ENCODE measurements around the gene DNAJB7.
A peak's percentile ranks its signal among the peaks of the same experiment; 100 is the strongest.
"Not testable (repeated sequence)": the region's sequence is repeated elsewhere in the genome, so short reads cannot be mapped to it uniquely, and the experiment has no call there.

Gene DNAJB7

DNA sequence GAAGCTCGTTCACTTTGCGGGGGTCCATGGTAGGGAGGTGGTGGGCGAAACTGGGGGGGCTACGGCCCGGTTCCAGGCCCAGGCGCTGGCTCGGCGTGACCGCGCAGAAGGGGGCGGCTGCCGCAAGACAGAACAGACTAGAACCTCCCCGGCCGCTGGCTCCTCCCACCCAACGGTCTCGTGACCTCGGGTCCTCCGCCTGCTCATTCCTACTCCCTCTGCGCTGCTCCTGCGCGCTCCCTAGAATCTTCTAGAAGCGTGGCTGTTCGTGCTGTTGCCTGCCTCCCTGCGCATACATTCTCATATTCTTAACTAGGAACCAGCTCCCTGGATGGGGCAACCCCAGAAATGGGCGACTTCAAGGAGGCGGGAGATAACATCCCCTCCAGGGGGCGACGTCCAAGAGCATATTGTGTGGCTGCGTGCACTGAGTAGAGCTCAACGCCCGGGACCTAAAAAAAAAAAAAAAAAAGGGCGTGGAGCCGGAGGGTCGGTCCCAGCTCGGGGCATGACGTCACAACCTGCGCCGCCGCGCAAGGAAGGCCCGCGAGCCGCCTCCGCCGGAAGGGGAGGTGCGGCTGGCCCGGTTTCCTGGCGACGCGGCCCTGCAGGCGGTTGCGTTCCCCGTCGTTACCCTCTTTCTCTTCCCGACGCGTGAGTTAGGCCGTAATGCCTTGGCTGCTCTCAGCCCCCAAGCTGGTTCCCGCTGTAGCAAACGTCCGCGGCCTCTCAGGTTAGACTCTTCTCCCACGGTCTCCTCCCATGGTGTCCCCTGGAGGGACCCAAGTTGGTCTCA lies 5.2 kb downstream of the DNAJB7 start, which contains the start of the genes ST13 and XPNPEP3:
Gene ST13, minus strand, starts transcription at position 127 of the 796 bp plus-strand sequence. Its CDS starts 99 bp downstream, at position 28.
Gene XPNPEP3, plus strand, starts transcription at position 636 of the 796 bp plus-strand sequence. Its CDS starts 34 bp downstream, at position 670.
- DNase-seq: peak; percentile 98 to 99
- TF ChIP-seq GATA1 (IDR thresholded peaks at IDR 0.05; ENCODE audit: low read depth, low read length) (no peak), POLR2A (IDR thresholded peaks at IDR 0.05; ENCODE audit: low read length) (peak; percentile 82)

DNA sequence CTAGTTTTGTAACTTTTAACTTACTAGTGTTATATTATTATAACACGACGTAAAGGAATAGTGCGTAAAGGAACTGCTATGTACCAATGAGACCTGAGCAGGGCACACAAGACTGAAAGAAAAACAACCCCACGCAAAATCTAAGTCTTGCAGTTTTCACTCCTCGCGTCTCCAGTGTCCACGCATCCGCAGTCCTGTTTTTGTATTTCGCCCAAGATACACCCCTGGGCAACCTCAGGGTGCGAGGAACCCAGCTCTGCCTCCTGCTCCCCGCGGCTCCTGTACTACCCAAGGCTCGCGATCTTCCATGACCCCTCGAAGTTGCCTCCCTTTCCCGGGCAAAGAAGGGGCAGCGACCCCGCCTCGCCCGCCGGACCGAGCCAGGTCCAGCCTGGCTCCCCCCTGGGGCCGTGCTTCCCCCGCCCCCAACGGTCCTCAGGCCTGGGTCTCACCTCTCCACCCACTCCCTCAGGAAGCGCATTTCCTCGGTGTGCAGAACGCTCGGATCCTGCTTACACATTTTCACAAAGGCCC lies 5.9 kb downstream of the DNAJB7 start:
- no peak for TF ChIP-seq GATA1 (IDR thresholded peaks at IDR 0.05; ENCODE audit: low read depth, low read length)
- peak; percentile 80 to 83 for DNase-seq

DNA sequence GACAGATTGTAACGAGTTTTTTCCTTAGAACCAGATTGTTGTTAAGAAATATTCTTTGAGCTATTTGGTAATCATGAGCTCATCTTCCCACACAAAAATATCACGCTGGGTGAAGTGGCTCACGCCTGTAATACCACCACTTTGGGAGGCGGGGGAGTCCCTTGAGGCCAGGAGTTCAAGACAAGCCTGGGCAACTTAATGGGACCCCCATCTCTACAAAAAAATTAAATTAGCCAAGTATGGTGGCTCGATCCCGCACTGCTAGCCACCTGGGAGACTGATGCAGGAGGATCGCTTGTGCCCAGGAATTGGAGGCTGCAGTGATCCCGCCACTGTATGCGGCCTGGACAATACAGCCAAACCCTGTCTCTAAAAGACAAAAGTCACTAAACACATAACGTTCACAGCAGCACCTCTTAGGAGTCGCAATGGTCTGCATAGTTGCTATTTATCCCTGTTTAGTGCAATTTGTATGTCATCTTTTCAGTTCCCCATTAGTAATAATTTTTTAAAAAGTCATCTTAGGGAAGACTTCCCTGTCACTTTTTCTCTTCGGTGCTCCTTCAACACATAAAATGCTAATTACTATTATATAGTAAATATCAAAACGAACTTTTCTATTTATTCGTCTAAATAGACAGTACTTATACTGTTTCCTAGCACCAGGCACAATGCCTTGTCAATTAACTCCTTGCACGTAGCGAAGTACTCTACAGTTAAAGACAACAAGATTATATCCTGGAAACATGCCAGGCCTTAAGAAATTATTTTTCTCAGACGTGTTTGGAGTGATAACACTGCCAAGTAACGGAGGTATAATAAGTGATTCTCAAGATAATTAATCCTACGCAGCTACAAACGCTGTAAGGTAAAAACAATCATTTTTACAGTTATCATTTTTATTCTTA lies 6.6 kb downstream of the DNAJB7 start:
- TF ChIP-seq GATA1 (IDR thresholded peaks at IDR 0.05; ENCODE audit: low read depth, low read length) (no peak), POLR2A (IDR thresholded peaks at IDR 0.05; ENCODE audit: low read length) (no peak)
- peak; percentile 87 to 89 for DNase-seq

- peak; percentile 38 to 43 for DNase-seq
- TF ChIP-seq POLR2A (IDR thresholded peaks at IDR 0.05; ENCODE audit: low read length): no peak
- no peak for TF ChIP-seq GATA1 (IDR thresholded peaks at IDR 0.05; ENCODE audit: low read depth, low read length)
Observed at GRCh38 chr22:40853961-40854360, 8.0 kb downstream of the DNAJB7 start.

GRCh38 chr22:40853333-40853732 lies 8.6 kb downstream of the DNAJB7 start:
- DNase-seq: no peak
- TF ChIP-seq POLR2A (IDR thresholded peaks at IDR 0.05; ENCODE audit: low read length): no peak
- no peak for TF ChIP-seq GATA1 (IDR thresholded peaks at IDR 0.05; ENCODE audit: low read depth, low read length)

- DNase-seq: not testable (repeated sequence)
Observed at GRCh38 chr22:40845816-40846215, 16.1 kb downstream of the DNAJB7 start.

GRCh38 chr22:40844951-40845350 lies 17.0 kb downstream of the DNAJB7 start:
- DNase-seq: no peak
- no peak for TF ChIP-seq POLR2A (IDR thresholded peaks at IDR 0.05; ENCODE audit: low read length)
- TF ChIP-seq GATA1 (IDR thresholded peaks at IDR 0.05; ENCODE audit: low read depth, low read length): no peak

GRCh38 chr22:40838486-40838885 lies 23.4 kb downstream of the DNAJB7 start:
- DNase-seq: no peak
- no peak for TF ChIP-seq POLR2A (IDR thresholded peaks at IDR 0.05; ENCODE audit: low read length)
- no peak for TF ChIP-seq GATA1 (IDR thresholded peaks at IDR 0.05; ENCODE audit: low read depth, low read length)

DNA sequence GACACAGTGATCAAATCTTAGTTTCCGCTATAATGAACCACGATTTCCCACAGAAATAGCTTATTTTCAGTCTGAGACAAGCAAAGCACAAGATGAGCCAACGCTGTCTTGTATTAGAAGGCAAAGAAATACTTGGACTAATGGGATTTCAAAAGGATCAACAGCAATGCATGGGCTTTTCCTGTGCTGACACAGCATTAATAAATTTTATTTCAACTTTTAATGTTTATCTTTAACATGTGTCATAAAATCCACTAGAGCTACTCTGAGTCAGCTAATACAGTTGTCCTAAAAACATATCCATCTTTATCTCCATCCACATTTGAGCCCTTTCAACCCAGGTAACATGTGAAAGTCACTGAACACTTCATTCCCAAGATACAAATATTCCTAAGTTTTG lies 27.3 kb downstream of the DNAJB7 start:
- TF ChIP-seq POLR2A (IDR thresholded peaks at IDR 0.05; ENCODE audit: low read length) (no peak), GATA1 (IDR thresholded peaks at IDR 0.05; ENCODE audit: low read depth, low read length) (no peak)
- DNase-seq: no peak

DNA sequence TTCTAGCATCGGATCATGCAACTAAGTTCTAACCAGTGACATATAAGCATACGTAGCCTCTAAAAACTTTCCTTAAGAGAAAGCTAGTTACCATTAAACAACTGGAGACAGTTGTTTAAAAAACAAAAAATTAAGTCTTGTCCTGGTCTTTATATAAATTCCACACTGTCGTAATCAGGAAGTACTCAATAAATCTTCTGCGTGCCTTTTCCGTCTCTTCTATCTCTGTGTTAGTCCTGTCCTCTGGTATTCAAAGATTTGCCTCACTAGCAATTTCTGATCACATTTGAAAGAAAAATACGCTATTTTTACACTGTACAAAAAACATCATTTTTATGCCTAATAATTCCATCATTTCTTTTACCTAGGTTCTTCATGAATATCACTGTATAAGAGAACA lies 32.8 kb downstream of the DNAJB7 start:
- no peak for DNase-seq
- no peak for TF ChIP-seq GATA1 (IDR thresholded peaks at IDR 0.05; ENCODE audit: low read depth, low read length)
- no peak for TF ChIP-seq POLR2A (IDR thresholded peaks at IDR 0.05; ENCODE audit: low read length)

DNA sequence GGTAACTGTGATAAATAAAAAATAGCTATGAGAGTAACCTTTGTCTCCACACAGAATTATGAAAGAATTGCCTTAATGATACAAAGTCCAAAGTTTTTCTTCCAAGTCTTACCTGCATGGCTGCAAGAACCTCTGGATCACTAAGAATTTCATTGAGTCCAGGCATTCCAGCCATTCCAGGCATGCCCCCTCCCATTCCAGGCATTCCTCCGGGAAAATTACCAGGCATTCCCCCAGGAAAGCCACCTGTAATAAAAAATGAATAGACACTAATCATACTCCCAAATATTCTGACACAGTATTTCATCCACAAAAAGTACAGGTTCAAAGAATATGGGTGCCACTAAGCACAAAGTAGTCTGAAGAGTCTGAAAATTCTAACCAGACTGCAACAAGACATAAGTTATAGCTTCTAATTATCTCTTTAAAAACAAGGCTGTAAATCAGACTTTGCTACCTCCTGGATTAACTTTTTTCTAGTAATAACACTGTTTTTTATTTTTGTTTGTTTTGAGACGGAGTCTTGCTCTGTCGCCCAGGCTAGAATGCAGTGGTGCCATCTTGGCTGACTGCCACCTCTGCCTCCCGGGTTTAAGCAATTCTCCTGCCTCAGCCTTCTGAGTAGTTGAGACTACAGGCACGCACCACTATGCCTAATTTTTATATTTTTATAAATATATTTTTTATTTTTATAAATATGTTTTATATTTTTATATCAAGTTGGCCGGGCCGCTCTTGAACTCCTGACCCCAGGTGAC lies 34.8 kb downstream of the DNAJB7 start:
- DNase-seq: no peak
- TF ChIP-seq POLR2A (IDR thresholded peaks at IDR 0.05; ENCODE audit: low read length): no peak

DNA sequence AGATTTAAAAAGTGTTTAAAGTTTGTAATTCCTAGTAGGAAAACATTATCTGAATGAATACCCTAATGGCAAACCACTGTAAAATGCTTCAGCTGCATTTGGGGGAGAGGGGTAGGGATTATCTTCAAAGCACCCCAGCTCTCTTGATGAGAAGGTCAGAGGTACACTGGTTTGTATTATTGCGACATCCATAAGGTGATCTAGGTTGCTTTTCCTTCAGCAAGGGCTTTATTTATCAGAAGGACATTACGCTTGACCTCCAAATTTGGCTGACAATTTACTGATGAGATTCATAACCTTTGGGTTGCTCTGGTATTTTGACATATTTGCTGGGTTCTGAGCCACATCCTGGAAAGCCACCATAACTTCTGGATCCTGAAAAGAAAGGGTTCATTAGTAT lies 35.6 kb downstream of the DNAJB7 start:
- not testable (repeated sequence) for DNase-seq

DNA sequence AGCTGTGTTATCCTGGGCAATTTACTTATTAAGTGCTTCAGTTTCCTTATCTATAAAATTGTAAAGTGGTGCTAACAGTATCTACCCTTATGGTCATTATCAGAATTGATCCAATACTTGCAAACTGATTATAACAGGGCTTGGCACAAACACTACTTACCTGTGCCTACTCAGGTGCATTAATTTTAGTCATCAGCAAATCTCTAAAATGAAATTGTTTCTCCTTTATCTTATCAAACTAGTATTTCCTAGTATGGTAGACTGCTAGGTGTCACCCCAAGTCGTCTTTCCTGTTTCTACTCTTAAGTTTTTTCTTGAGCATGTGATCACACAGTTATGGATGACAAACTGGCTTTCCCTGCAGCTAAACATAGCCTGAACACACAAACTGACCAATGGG lies 38.5 kb downstream of the DNAJB7 start:
- no peak for TF ChIP-seq POLR2A (IDR thresholded peaks at IDR 0.05; ENCODE audit: low read length)
- TF ChIP-seq GATA1 (IDR thresholded peaks at IDR 0.05; ENCODE audit: low read depth, low read length): no peak

More for the DNA sequence above, 38.5 kb downstream of the DNAJB7 start:
- DNase-seq: no peak
